HFF-Myc (cell line): ENCODE data around the gene ZDHHC16.
"Not testable (repeated sequence)": the region's sequence is repeated elsewhere in the genome, so short reads cannot be mapped to it uniquely, and the experiment has no call there.

Experiments
- DNase-seq: peaks from one replicate; pipeline ENCODE4 v3.0.0-alpha.2; 2011; ENCODE audit warnings: low read depth; ENCODE audit errors: extremely low read depth
- H3K4me3 ChIP-seq: replicated peaks from 2 replicates; pipeline ENCODE4 v1.5.1; 2011; ENCODE audit warnings: low read depth, mild to moderate bottlenecking, control low read depth, low read length
- TF ChIP-seq, protein P1 (sequence below): IDR thresholded peaks from 2 replicates; pipeline ENCODE4 v1.5.1; 2012; ENCODE audit warnings: mild to moderate bottlenecking, low read depth, low read length, control low read depth; ENCODE audit errors: missing control alignments

Gene ZDHHC16

DNA sequence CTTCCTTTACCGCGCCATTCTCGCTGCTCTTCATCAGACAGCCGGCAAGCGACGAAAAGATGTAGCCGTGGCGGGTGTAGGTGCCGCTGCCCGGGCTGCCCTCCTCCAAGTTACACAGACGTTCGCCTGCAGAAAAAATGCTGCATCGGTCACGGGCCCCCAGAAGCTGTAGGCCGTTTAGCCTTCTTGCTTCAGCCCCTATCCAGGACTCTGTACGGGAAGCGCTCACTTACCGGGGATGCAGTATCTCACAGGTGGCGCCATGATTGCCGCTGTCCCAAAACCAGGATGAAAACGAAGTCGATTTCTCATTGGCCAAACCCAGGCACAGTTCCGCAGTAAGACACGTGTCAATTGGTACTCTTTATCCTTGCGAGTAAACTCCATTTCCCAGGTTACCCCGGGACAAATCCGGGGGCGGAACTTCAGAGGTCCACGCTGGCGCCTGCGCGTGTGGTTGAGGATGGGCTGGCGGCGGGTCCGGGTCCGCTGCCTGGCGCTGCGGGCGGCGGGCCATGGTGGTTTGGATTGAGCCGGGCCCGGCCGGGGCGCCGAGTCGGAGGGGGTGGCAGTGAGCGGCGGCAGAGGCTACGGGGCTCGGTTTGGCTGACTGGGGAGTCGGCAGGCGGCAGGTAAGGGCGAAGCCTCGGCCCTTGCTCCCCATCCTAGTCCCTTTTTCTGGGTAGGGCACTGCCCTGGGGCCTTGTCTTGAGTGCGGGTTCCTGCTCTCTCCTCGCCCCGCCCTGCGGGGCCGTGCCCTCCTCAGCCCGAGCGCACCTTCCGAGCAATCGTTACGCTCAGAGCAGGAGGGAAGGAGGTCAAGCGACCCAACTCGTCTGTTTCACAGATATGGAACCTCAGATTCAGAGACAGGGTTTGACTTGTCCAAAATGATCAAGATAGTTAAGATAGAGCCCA lies at the start of gene ZDHHC16, which contains the start of gene EXOSC1:
Gene ZDHHC16, plus strand, starts transcription at position 454 of the 918 bp plus-strand sequence. CDS start 5,501 bp downstream, outside the sequence.
Gene EXOSC1, minus strand, starts transcription at position 285 of the 918 bp plus-strand sequence. Its CDS starts 21 bp downstream, at position 264.
- peak; percentile 94 for DNase-seq
- TF ChIP-seq, protein P1, sequence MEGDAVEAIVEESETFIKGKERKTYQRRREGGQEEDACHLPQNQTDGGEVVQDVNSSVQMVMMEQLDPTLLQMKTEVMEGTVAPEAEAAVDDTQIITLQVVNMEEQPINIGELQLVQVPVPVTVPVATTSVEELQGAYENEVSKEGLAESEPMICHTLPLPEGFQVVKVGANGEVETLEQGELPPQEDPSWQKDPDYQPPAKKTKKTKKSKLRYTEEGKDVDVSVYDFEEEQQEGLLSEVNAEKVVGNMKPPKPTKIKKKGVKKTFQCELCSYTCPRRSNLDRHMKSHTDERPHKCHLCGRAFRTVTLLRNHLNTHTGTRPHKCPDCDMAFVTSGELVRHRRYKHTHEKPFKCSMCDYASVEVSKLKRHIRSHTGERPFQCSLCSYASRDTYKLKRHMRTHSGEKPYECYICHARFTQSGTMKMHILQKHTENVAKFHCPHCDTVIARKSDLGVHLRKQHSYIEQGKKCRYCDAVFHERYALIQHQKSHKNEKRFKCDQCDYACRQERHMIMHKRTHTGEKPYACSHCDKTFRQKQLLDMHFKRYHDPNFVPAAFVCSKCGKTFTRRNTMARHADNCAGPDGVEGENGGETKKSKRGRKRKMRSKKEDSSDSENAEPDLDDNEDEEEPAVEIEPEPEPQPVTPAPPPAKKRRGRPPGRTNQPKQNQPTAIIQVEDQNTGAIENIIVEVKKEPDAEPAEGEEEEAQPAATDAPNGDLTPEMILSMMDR = no peak
- peak within 1 kb of the TSS; percentile 99 for H3K4me3 ChIP-seq

DNA sequence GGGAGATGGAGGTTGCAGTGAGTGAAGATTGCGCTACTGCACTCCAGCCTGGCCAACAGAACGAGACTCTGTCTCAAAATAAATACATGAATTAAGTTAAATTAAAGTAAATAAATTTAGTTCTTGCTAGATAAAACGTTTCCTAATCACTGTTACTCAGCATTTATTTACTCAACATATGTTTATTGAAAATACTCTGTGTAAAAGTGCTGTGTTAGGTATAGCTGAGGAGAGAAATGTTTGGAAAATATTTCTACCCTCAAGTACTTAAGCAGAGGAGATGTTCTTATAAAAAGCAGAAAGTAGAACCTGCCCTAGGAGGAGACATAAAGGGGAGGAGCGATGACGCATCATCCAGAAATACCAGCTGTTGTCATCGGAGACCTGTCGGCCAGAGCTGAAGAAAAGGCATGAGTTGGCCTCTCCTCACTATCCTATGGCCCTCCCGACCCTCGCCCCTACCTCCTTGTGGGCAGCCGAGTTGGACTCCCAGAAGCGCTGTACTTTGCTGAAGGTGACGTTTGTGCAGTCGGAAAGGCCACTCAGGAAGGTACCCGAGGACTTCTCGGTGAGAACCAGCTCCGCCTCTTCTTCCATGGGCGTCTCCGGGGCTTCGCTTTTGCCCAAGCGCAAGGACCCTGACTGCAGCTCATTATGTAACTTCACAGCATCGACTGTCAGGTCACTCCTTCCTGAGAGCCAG lies 46.0 kb upstream of the ZDHHC16 start:
- H3K4me3 ChIP-seq = peak overlapping the region; percentile 73
- no peak for DNase-seq
- TF ChIP-seq, protein P1 = no peak

DNA sequence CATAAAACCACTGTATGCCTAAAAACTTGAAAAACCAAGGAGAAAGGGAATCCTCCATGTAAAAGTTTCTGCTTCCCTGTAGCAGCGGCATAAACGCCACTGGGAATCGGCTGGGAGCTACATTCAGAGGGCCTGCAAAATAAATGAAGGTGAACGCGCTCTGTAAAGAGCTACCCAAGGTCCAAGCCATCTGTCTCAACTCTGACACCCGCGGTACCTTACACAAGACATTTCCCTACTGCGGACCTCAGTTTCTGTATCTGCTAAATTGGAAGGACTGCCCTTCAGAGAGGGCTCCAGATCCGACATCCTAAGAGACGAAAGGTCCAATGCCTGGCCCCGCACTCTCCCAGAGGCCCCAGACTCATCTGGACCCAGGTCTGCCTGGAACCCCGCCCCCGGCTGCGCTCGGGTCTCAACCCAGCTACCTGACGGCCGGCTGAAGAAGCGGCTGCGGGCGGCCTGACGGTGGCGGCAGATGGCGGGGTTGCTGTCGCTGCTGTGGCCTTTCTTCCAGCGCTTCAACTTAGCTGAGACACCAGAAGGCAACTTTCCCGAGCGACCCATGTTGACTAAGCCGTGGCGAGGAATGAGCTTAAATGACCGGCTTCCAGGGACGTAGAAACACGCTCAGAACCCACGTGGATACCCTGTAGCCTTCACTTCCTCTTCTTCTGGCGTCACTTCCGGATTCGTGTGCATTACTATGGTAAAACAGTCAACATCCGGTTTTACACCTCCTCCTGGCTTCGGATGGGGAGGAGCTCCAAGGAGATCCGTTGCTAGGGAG lies 45.1 kb upstream of the ZDHHC16 start, which contains the start of gene RRP12:
Gene RRP12, minus strand, starts transcription at position 676 of the 790 bp plus-strand sequence. Its CDS starts 109 bp downstream, at position 567.
- peak within 1 kb of the TSS; percentile 73 for H3K4me3 ChIP-seq
- DNase-seq = peak; percentile 99
- TF ChIP-seq, protein P1 = no peak

DNA sequence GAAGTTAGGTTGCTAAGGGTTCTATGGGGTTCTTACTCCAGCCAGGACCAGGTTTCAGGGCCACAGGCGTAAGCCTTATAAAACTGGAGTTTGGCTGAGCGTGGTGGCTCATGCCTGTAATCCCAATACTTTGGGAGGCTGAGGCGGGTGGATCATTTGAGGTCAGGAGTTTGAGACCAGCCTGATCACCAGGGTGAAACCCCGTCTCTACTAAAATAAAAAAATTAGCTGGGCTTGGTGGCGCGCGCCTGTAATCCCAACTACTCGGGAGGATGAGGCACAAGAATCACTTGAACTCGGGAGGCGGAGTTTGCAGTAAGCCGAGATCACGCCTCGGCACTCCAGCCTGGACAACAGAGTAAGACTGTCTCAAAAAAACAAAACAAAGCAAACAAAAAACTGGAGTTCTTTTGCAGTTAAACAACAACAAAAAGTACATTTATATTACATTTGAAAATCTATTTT lies 44.5 kb upstream of the ZDHHC16 start:
- DNase-seq = no peak
- peak overlapping the region; percentile 73 for H3K4me3 ChIP-seq
- TF ChIP-seq, protein P1 = no peak

DNA sequence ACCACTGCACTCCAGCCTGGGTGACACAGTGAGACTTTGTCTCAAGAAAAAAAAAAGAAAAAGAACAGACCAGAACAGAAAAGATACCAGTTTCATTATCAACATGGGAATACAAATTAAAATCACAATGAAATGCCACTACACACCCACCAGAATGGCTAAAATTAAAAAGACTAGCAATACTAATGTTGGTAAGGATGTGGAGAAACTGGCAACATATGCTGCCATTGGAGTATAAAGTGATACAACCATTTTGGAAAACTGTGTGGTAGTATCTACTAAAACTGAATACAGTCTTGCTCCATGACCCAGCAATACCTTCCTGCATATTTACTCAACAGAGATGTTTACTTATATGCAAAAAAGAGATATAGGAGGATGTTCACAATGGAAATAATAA lies 41.9 kb upstream of the ZDHHC16 start:
- no peak overlapping the region for H3K4me3 ChIP-seq
- TF ChIP-seq, protein P1 = no peak
- no peak for DNase-seq

DNA sequence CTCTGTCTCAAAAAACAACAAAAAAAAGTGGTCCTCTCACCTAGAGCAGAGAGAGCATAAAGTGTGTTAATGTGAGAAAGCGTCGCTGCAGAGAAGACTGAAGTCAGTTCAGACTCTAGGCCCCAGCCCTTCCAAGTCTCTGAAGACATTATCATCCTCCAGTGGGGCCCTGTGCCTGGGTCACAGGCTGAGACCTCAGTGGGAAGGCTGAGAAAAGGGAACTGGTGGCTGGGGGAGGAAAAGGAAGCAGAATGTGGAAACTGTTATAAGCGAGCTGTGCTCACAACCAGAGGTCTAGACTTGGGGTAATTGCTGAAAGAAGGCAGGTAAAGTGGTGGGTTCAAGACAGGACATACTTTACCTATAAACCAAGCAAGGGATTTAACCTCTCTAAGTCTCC lies 39.9 kb upstream of the ZDHHC16 start:
- TF ChIP-seq, protein P1 = no peak
- DNase-seq = no peak
- H3K4me3 ChIP-seq = no peak overlapping the region

DNA sequence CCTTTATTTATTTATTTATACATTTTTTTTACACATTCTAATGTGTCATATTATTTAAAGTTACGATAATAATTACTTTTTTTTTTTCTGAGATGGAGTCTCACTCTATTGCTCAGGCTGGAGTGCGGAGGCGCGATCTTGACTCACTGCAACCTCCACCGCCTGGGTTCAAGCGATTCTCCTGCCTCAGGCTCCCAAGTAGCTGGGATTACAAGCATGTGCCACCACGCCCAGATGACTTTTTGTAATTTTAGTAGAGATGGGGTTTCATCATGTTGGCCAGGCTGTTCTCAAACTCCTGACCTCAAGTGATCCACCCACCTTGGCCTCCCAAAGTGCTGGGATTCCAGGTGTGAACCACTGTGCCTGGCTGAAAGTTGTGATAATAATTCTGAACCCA lies 39.5 kb upstream of the ZDHHC16 start:
- not testable (repeated sequence) for H3K4me3 ChIP-seq, DNase-seq
